Measurements from ENCODE around the gene OVOL3.
"Not testable (repeated sequence)": the region's sequence is repeated elsewhere in the genome, so short reads cannot be mapped to it uniquely, and the experiment has no call there.

The OVOL3 gene

DNA sequence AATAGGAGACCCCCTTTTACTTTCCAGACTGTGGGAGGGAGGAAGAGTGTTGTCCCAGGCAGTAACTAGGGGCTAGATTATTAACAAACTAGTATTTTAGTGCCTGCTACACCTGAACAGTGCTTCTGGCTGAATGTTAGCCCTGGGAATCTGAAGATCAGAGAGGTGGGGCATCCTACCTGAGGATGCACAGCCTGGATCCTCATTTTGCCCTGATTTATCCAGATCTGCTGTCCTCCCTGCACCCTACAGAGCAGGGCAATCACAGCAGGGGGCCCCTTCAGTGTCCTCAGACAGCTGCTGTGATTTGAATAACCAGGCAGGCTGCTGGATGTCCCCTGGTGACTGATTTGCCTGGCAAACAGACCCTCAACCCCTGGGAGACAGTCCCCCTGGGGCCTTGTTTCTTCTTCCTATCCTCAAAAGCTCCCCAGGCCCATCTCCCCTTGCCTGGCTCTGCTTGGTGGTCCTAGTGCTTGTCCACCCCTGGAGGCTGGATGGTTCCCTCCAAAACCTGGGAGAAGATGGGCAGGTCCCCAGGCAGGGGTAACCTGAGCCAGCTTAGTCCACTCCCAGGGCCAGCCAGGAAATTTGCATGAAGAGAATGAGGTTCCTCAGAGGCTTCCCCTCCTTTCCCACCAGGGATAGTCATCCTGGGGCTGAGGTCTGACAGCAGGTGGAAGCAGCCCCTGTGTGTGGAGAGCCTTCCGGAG, at the start of gene OVOL3:
Gene OVOL3 (plus strand): TSS at position 657 of the 713 bp plus-strand sequence. CDS start 60 bp downstream, outside the sequence.
- no peak for DNase-seq (ENCODE audit: low spot score)

DNA sequence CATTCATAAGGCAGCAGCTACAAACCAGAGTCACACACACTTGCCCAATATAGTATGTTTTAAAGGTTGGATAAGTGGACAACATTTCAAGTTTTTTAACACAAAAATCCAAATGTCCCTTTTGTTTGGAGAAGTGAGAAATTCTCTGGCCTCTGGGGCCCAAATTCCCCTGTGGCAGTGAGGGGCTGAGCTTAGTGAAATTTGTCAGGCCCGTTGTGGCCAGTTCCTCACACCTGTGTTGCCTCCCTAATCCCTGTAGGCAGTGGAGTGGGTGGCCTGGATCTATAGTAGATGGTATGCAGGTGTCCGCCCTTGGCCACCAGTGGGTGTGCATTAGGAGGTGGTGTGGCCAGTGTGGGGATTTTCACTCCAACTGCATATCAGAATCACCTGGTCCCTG, 49.6 kb upstream of the OVOL3 start:
- DNase-seq (ENCODE audit: low spot score), result no peak

DNA sequence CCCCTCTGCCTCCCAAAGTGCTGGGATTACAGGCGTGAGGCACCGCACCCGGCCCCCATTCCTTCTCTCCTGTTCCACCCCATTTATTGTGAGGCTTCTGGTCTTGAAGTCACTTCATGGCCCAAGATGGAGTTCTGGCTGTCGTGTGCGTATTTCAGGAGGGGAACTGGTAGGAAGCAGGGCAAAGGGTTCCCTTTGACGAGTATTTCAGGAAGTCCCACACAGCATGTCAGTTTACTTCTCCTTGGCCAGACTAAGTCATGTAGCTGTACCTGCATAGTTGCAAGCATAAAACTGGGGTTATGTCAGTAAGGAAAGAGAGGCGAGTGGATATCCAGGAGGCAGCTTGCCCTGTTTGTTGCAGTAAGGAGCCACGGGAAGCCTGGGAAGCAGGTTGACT, 46.1 kb upstream of the OVOL3 start:
- DNase-seq (ENCODE audit: low spot score), result no peak

DNA sequence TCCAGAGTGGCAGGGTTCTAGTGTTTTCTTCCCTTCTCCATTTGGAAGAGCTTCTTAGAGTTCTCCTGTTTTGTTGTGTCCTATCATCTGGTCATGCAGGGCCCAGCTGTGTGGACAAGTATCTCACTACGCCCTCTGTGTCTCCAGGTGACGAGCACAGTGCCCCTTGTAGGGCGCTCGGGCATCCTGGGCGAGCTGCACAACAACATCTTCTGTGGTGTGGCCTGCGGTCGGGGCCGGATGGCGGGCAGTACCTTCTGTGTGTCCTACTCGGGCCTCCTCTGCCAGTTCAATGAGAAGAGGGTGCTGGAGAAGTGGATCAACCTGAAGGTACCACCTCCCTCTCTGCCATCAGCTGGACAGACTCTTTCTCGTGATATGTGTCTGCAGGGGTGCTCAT, 43.3 kb upstream of the OVOL3 start:
- DNase-seq (ENCODE audit: low spot score), result no peak

DNA sequence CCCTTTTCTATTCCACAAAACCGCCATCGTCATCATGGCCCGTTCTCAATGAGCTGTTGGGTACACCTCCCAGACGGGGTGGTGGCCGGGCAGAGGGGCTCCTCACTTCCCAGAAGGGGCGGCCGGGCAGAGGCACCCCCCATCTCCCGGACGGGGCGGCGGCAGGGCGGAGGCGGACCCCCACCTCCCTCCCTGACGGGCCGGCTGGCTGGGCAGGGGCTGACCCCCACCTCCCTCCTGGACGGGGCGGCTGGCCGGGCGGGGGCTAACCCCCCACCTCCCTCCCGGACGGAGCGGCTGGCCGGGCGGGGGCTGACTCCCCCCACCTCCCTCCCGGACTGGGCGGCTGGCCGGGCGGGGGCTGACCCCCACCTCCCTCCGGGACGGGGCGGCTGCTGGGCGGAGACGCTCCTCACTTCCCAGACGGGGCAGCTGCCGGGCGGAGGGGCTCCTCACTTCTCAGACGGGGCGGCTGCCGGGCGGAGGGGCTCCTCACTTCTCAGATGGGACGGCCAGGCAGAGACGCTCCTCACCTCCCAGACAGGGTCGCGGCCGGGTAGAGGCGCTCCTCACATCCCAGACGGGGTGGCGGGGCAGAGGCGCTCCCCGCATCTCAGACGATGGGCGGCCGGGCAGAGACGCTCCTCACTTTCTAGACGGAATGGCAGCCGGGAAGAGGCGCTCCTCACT, 42.0 kb upstream of the OVOL3 start:
- DNase-seq (ENCODE audit: low spot score), result not testable (repeated sequence)

DNA sequence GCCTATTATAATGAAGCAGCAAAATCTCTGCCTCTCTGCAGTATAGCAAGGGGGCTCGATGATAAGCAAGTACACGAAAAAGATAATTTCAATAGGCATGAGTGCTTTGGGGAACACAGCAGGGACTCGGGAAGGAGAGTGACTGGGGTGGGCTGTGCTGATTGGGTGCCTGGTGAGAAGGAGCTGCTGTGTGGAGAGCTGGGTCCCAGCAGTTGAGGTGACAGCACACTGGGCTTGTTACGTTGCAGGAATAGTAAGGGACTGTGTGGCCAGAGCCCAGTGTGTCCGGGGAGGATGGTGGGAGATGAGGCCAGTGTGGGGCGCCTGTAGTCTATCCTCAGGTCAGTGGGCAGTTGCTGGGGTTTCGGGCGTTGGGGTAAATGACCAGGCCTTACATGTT, 38.9 kb upstream of the OVOL3 start:
- no peak for DNase-seq (ENCODE audit: low spot score)

DNA sequence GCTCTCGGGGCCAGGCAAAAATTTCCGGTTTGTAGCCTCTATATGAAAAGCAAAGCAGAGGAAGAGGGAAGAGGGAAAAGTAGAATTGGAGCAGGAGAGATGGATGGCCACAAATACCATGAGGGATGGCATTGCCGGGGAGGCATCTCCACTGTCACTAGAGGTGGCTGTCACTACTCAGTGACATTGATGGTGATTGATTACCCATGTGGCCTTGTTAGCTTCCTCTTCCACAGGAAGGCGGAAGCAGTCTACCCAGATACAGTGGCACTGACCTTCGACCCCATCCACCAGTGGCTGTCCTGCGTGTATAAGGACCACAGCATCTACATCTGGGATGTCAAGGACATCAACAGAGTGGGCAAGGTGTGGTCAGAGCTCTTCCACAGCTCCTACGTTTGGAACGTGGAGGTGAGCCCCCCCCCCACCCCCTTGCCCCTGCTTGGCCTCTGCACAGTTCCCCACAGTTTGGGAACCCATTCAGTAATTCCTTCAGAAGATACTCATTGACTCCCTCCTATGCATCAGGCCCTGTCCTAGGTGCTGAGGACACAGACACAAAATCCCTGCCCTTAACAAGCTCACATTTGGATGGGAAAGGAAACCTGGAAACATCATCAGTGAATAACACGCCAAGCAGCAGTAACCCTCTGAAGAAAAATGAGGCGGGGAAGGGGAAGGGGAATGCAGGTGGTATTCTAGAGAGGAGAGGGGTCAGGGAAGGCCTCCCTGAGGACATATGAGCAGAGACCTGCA, 37.6 kb upstream of the OVOL3 start:
- no peak for DNase-seq (ENCODE audit: low spot score)

DNA sequence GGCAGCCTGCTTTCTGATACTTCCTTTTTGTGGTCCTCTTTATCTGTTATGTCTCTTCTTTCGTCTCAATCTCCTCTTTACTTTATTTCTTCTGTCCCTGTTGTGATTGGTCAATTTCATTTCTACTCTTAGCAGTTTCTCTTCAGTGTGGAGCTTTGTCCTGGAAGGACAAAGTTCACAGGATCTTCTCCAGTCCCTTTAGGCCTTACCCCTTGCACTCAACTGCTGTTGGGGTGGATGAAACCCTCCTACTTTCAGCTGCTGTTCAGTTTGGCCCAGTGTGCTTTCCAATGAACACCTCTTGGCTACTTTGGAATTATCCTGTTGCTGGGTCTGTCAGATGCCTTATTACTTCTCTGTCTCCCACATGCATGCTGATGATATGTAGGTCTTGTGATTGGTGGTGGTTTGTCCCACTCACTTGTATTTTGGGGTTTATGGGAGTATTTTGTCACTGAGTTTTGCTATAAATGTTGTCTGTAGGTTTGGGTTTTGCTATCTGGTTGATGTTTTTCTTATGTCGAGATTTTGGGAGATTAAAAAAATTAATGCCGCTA, 31.5 kb upstream of the OVOL3 start:
- no peak for DNase-seq (ENCODE audit: low spot score)

DNA sequence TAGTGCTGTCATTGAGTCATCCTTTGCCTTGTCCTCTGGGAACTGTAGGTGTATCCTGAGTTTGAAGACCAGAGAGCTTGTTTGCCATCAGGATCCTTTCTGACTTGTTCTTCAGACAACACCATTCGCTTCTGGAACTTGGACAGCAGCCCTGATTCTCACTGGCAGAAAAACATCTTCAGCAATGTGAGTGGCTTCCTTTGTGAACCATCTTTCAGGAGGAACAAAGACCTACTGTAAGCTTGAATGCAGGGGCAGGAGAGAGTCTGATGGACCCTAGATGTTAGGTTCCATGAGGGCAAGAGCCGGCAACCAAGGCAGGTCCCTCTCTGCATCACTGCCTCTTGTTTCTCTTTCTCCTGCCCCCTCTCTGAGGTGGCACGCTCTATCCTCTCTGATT, 29.6 kb upstream of the OVOL3 start:
- DNase-seq (ENCODE audit: low spot score), result no peak

DNA sequence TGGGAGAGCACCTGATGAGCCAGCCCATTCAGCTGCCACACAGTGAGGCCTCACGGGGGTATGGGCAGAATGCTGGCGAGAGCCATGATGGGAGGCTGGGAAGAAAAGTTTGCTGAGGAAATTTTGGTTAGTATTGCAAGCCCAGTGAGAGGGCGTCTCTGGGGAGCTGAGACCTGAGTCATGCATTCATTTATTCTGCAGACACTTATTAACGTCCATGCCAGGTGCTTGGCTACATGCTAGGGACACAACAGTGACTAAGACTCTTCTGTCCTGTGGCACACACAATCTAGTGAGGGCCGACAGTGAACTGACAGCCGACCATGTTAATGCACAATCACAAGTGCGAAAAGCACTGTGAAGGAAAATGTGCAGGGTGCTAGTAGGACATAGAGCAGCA, 29.0 kb upstream of the OVOL3 start:
- DNase-seq (ENCODE audit: low spot score), result no peak

DNA sequence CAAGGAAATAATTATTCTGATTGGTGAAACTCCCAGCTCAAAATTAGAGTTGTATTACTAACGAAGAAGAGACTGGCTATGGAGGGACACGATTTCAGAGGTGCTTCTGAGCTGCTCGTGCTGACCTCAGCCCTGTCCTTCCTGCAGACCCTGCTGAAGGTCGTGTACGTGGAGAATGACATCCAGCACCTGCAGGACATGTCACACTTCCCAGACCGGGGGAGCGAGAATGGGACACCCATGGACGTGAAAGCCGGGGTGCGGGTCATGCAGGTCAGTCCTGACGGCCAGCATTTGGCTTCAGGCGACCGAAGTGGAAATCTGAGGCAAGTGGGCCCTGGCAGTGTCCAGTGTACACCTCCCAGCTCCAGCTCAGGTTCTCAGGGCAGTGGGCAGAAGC, 28.0 kb upstream of the OVOL3 start:
- no peak for DNase-seq (ENCODE audit: low spot score)

DNA sequence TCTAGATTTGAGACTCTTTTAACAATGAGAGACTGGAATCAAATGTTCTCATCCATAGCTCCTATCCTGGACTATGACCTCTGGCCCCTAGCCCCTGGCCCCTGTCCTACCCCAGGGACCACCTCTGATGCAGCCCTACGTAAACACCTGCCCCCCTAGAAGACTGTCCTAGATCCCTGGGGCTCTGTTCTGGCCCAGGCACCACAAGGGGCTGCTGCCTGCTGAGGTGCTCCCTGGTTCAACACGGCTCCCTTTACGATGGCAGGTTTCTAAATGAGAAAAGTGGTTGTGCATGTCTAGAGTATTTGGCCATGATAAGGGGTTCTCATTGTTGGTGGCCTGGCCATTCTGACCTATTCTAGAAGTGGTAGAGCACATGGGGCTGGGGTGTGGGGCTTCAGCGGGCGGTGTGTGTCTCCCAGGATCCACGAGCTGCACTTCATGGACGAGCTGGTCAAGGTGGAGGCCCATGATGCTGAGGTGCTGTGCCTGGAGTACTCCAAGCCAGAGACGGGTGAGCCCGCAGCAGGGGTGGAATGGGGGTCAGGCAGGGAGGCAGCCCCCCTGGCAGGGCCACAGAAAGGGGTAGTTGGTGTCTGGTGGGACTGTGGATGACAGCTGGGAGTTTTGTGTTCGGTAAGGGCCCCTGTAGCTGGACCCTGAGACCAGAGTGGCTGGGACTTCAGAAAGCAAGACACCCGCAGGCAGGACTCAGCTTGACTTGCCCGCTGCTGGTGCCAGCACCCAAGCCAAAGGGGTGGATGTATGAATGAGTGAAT, 26.5 kb upstream of the OVOL3 start:
- DNase-seq (ENCODE audit: low spot score), result no peak

DNA sequence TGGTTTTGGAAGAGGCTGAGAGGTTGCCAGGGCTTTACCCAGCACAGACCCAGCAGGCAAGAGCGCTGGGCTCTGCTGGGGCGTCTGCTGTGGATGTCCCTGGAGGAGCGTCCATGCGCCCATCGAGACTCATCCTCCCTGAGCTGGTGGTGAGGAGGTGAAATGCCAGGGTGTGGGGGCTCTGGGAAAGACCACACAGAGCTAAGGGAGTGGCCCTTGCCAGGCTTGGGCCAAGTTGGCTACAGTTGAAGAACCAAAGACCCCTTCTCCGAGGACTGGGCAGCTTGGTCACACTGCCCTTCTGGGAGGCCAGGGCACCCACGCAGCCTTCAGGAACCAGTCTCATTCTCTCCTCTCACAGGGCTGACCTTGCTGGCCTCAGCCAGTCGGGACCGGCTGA, 24.6 kb upstream of the OVOL3 start:
- no peak for DNase-seq (ENCODE audit: low spot score)

DNA sequence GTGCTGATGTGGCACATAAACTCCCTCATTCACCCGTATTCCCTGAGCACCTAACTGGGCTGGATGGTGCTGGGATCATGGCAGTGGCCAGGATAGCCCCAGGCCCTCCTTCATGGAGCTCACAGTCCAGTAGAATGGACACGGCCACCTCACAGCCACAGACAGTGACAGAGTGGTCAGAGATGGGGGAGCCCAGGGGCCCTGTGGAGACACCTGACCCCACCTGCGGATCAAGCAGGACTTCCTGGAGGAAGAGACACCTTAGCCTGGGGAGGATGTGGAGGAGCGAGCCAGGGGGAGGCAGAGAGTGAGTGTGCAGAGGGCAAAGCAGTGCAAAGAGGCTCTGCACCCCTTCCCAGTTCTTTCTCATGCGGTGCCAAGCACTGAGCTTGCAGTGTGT, 21.1 kb upstream of the OVOL3 start:
- DNase-seq (ENCODE audit: low spot score), result no peak

DNA sequence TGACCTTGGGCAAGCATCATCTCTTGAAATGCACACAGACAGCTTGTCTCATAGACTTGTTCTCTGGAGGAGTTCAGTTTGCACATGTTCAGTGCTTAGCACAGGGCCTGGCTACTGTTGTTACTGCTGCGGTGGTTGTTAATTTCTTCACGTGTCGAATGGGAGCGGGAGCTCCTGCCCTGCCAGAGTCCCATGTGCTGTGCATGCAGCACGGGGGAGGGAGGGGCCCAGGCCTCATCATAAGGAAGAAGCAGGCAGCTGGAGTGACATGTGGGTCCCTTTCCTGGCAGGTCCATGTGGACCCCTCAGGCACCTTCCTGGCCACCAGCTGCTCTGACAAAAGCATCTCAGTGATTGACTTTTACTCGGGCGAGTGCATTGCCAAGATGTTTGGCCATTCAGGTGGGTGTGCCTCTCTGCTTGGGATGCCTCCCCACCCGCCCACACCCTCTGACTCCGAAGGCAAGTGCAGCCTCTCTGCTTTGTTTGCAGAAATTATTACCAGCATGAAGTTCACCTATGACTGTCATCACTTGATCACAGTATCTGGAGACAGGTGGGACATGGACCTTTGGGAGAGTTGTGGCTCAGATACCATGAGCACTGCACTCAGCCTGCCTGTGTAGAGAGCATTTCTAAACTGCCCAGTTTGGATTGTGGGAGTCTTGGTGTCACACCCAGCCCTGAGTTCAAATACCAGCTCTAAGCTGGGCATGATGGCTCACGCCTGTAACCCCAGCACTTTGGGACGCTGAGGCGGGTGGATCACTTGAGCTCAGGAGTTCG, 19.8 kb upstream of the OVOL3 start:
- DNase-seq (ENCODE audit: low spot score), result no peak

DNA sequence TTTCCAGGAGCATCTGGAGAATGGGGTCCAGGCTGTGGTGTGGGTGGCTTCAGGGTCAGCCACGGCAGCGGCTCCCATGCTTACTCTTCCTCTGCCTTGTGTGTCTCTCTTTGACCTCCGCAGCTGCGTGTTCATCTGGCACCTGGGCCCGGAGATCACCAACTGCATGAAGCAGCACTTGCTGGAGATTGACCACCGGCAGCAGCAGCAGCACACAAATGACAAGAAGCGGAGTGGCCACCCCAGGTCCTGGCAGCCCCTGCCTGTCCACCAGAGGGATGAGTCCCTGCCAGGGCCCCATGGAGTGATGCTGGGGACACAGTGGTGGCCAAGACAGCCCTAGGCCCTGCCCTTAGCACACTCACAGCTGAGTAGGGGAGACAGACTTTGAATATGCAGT, 18.4 kb upstream of the OVOL3 start:
- DNase-seq (ENCODE audit: low spot score), result no peak

DNA sequence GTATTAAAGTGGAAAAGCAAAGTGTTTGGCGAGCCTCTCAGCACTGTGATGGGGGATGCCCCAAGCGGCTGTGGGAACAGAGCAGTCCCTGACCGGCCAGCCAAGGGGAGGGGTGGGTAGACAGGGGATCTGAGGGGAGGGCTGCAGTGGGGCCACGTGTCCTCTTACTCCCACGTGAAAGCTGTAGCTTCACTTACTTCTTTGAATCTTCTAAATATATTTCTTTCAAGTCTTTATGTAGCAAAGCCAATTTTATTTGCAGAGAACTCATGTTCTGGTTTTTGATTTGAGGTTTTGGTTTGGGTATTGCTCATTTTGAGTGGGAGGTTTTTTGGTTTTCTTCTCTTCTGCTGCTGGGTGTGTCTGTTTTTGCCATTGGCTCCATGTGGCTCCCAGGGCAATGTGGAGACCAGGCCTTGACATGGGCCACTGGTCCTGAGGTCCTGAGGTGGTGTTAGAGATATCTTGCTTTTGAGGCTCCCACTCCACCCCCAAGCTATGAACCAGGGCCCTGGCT, 17.7 kb upstream of the OVOL3 start:
- no peak for DNase-seq (ENCODE audit: low spot score)

DNA sequence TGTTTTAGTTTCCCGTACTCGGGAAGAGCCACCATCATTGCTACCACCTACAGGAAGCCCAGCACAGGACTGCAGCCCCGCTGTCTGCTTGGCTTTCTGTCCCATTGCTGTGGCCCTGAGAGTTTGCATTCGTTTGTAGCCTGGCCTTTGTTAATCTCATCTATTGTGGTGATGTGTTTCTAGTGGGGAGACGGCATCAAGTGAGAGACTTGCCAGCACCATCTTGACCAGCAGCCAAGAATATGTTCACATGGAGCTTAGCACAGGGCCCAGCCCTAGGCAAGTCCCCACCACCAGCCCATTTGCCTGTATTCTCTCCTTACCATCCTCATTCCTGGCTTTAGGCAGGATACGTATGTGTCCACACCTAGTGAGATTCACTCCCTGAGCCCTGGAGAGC, 17.3 kb upstream of the OVOL3 start:
- DNase-seq (ENCODE audit: low spot score), result no peak

DNA sequence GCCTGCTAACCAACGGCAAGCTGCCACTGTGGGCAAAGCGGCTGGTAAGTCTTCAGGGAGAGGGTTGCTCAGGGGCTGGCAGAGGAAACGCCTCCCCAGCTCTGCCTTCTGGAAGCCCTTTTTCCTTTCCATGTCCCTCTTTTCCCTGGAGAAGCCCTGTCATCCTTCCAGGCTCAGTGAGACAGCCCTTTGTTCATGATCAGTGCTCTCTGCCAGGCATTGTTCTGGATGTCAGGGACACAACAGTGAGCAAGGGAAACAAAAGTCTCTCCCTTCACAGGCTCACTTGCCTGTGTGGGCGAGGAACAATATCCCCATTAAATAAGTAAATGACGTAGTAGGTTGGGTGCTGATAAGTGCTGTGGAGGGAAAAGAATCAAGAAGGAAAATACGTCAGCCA, 13.9 kb upstream of the OVOL3 start:
- no peak for DNase-seq (ENCODE audit: low spot score)

DNA sequence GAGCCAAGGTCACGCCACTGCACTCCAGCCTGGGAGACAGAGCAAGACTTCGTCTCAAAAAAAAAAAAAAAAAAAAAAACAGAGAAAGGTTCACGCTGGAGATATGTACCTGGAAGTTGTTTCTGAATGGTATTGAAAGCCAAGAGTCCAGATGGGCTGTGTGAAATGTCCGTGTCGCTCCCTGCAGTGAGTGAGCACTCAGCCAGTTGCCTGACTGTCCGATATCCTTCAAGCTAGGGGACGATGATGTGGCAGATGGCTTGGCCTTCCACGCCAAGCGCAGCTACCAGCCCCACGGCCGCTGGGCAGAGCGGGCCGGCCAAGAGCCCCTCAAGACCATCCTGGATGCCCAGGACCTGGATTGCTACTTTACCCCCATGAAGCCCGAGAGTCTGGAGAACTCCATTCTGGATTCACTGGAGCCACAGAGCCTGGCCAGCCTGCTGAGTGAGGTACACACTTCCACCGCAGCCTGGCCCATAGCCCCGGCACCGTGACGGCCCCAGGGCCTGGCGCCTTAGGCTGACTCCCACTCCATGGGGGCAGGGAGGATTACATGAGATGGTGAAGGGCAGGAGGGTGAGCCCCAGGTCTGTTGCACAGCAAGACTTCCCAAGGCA, 11.7 kb upstream of the OVOL3 start:
- DNase-seq (ENCODE audit: low spot score), result no peak

DNA sequence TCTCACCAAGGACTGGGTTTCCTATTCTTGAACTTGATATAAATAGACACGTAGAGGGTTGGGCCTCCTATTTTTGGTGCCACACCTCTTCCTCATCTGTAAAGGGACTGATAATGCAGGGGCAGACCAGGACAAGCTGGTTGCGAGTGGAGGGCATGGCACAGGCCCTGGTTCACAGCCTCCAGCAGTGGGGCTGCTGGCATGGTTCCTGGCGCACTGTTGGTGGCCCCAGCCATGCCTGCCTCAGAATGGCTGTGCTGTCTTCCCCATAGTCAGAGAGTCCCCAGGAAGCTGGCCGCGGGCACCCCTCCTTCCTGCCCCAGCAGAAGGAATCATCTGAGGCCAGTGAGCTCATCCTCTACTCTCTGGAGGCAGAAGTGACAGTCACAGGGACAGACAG, 10.5 kb upstream of the OVOL3 start:
- no peak for DNase-seq (ENCODE audit: low spot score)

All from SW480 (cell line).